Measurements from ENCODE around the gene FAAP20. TPM values are rescaled to one million over a fixed set of nuclear protein-coding genes. Genes with fewer than 3 reads are reported as not detected.

Gene FAAP20
- total RNA-seq, 2 donors from 2014 or later: 43.4 to 61.8 TPM

DNA sequence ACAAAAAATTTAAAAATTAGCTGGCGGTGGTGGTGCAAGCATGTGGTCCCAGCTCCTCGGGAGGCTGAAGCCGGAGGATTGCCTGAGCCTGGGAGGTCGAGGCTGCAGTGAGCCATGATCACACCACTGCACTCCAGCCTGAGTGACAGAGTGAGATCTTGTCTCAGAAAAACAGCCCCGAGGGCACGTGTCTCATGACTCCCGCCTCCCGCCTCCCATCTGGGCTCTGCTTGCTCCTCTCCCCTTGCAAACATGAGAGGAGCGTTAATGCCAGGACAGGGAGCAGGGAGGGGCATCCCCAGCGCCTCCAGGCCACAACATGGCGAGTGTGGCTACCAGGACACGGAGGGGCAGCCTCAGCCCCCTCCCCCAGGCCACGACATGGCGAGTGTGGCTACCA lies 28.3 kb downstream of the FAAP20 start:
- Mint-ChIP-seq H3K4me1 (ENCODE audit: low read depth in 2 of 2) (peaks cover 0 to 6% of the 10 kb centered on the region in 2 donors), H3K4me3 (no peak overlapping the region), H3K9me3 (no peaks in the 10 kb centered on the region), H3K36me3 (no peaks in the 10 kb centered on the region), H3K27me3 (no peaks in the 10 kb centered on the region), H3K27ac (no peak overlapping the region)
- DNase-seq (ENCODE audit: low spot score) (no peak), ATAC-seq (no peak)

GRCh38 chr1:2165646-2166045 lies 28.9 kb downstream of the FAAP20 start:
- H3K4me1 Mint-ChIP-seq (ENCODE audit: low read depth in 2 of 2): peaks cover 0 to 8% of the 10 kb centered on the region in 2 donors
- DNase-seq (ENCODE audit: low spot score): no peak

GRCh38 chr1:2163205-2163604 lies 31.4 kb downstream of the FAAP20 start:
- H3K9me3 Mint-ChIP-seq: no peaks in the 10 kb centered on the region
- no peak for DNase-seq (ENCODE audit: low spot score)

More at GRCh38 chr1:2165646-2166045, 28.9 kb downstream of the FAAP20 start:
- no peaks in the 10 kb centered on the region for H3K36me3 Mint-ChIP-seq
- no peak overlapping the region for H3K4me3 Mint-ChIP-seq
- H3K27ac Mint-ChIP-seq: no peak overlapping the region
- no peaks in the 10 kb centered on the region for H3K27me3 Mint-ChIP-seq
- H3K9me3 Mint-ChIP-seq: no peaks in the 10 kb centered on the region
- no peak for ATAC-seq

DNA sequence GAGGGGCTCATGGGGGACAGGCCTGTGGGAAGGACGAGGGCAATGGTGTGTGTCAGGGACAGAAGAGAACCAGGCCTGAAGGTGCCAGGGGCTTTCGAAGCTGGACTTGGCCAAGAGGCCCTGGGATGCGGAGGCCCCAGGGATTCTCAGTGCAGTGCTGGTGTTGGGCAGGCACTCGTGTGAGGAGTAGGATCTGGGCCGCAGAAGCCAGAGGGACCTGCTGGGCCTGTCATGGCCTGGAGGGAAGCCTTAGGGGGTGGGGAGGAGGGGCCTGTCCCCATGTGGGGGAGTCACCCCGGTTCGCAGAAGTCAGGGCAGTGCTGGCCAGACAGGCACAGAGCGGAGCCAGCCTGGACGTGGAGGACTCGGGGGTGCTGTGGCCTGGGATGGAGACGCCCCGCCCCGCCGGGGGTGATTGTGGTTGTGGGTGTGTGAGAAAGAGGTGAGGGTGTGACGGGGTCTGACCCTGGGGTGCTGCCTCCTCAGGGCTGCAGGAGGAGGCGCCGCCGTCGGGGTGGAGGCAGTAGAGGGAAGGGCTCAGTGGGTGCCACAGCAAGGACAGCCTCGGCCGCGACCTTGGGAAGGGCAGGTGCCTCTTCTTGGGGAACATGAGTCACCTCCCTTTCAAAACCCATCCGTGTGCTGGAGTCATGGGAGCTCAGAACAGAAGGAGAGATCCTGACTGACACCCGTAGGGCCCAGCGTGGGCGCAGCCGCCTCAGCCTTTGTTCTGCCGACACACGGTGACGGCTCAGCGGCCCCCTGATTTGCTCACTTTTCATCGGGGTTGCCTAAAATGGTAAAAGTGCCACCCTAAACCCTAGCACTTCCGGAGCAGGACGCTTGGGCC lies 33.9 kb downstream of the FAAP20 start:
- Mint-ChIP-seq H3K36me3 (no peaks in the 10 kb centered on the region), H3K4me1 (ENCODE audit: low read depth in 2 of 2) (peaks cover 0 to 15% of the 10 kb centered on the region in 2 donors), H3K27me3 (no peaks in the 10 kb centered on the region), H3K9me3 (no peaks in the 10 kb centered on the region), H3K27ac (no peak overlapping the region), H3K4me3 (no peak overlapping the region)
- peak; percentile 20 to 37 for ATAC-seq
- no peak for DNase-seq (ENCODE audit: low spot score)

More at GRCh38 chr1:2163205-2163604, 31.4 kb downstream of the FAAP20 start:
- H3K27ac Mint-ChIP-seq: peak overlapping the region in 1 of 2 donors; percentile 57
- no peak for ATAC-seq
- H3K36me3 Mint-ChIP-seq: no peaks in the 10 kb centered on the region
- no peak overlapping the region for H3K4me3 Mint-ChIP-seq
- peaks cover 0 to 15% of the 10 kb centered on the region in 2 donors for H3K4me1 Mint-ChIP-seq (ENCODE audit: low read depth in 2 of 2)
- no peaks in the 10 kb centered on the region for H3K27me3 Mint-ChIP-seq

- ATAC-seq (no peak), DNase-seq (ENCODE audit: low spot score) (no peak)
- H3K4me3 Mint-ChIP-seq: no peak overlapping the region
- H3K36me3 Mint-ChIP-seq: peaks cover 8% of the 10 kb centered on the region
- H3K27me3 Mint-ChIP-seq: no peaks in the 10 kb centered on the region
- peaks cover 8% of the 10 kb centered on the region for H3K9me3 Mint-ChIP-seq
- H3K27ac Mint-ChIP-seq: no peak overlapping the region
- peaks cover 8 to 20% of the 10 kb centered on the region in 2 donors for H3K4me1 Mint-ChIP-seq (ENCODE audit: low read depth in 2 of 2)
Measured at GRCh38 chr1:2159124-2159523, 35.4 kb downstream of the FAAP20 start.

GRCh38 chr1:2158272-2158671 lies 36.3 kb downstream of the FAAP20 start:
- Mint-ChIP-seq H3K4me3 (no peak overlapping the region), H3K27me3 (no peaks in the 10 kb centered on the region)

GRCh38 chr1:2157856-2158255 lies 36.7 kb downstream of the FAAP20 start:
- no peak overlapping the region for H3K27ac Mint-ChIP-seq
- H3K36me3 Mint-ChIP-seq: peaks cover 8% of the 10 kb centered on the region
- ATAC-seq: no peak

More at GRCh38 chr1:2158272-2158671, 36.3 kb downstream of the FAAP20 start:
- H3K9me3 Mint-ChIP-seq: peaks cover 8% of the 10 kb centered on the region
- peaks cover 8 to 20% of the 10 kb centered on the region in 2 donors for H3K4me1 Mint-ChIP-seq (ENCODE audit: low read depth in 2 of 2)
- DNase-seq (ENCODE audit: low spot score) (no peak), ATAC-seq (no peak)
- H3K36me3 Mint-ChIP-seq: peaks cover 8% of the 10 kb centered on the region
- H3K27ac Mint-ChIP-seq: no peak overlapping the region

GRCh38 chr1:2156866-2157265 lies 37.7 kb downstream of the FAAP20 start:
- ATAC-seq (no peak), DNase-seq (ENCODE audit: low spot score) (no peak)
- H3K9me3 Mint-ChIP-seq: peaks cover 8% of the 10 kb centered on the region
- no peak overlapping the region for H3K27ac Mint-ChIP-seq
- peaks cover 8 to 14% of the 10 kb centered on the region in 2 donors for H3K4me1 Mint-ChIP-seq (ENCODE audit: low read depth in 2 of 2)
- no peaks in the 10 kb centered on the region for H3K27me3 Mint-ChIP-seq
- H3K36me3 Mint-ChIP-seq: peaks cover 8% of the 10 kb centered on the region
- no peak overlapping the region for H3K4me3 Mint-ChIP-seq

More at GRCh38 chr1:2157856-2158255, 36.7 kb downstream of the FAAP20 start:
- Mint-ChIP-seq H3K9me3 (peaks cover 8% of the 10 kb centered on the region), H3K4me1 (ENCODE audit: low read depth in 2 of 2) (peaks cover 8 to 18% of the 10 kb centered on the region in 2 donors), H3K4me3 (no peak overlapping the region), H3K27me3 (no peaks in the 10 kb centered on the region)
- DNase-seq (ENCODE audit: low spot score): no peak

DNA sequence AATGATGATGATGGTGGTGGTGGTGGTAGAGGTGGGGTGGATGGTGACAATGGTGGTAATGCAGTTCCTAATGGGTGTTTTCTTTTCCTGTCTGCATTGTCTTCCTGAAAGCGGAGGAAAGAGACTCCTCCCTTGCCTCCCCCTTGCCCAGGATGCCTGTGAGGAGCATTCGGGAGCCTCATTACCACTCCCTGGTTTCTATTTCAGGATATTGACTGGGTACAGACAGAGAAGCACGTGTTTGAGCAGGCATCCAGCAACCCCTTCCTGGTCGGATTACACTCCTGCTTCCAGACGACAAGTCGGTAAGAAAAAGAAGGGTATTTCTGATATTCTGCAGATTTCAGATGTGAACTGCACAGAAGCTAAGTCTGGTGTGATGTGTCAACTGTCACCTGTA lies 38.8 kb downstream of the FAAP20 start:
- H3K36me3 Mint-ChIP-seq: peaks cover 8% of the 10 kb centered on the region
- H3K27me3 Mint-ChIP-seq: no peaks in the 10 kb centered on the region
- H3K27ac Mint-ChIP-seq: no peak overlapping the region
- no peak for ATAC-seq
- DNase-seq (ENCODE audit: low spot score): no peak
- H3K9me3 Mint-ChIP-seq: peaks cover 8% of the 10 kb centered on the region
- peaks cover 8 to 14% of the 10 kb centered on the region in 2 donors for H3K4me1 Mint-ChIP-seq (ENCODE audit: low read depth in 2 of 2)
- no peak overlapping the region for H3K4me3 Mint-ChIP-seq

DNA sequence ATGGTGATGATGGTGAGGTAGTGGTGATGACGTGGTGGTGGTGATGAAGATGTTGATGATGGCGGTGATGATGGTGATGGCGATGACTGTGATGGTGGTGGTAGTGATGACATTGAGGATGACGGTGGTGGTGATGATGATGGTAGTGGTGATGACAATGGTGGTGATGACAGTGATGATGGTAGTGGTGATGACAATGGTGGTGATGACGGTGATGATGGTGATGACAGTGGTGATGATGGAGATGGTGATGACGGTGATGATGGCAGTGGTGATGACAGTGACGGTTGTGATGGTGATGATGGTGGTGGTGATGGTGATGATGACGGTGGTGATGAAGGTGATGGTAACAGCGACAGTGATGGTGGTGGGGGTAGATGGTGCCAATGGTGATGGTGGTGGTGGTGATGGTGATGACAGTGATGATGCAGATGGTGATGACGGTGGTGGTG lies 39.4 kb downstream of the FAAP20 start:
- ATAC-seq: no peak
- DNase-seq (ENCODE audit: low spot score): no peak
- Mint-ChIP-seq H3K27ac (no peak overlapping the region), H3K27me3 (no peaks in the 10 kb centered on the region), H3K9me3 (peaks cover 8% of the 10 kb centered on the region), H3K36me3 (peaks cover 8% of the 10 kb centered on the region), H3K4me3 (no peak overlapping the region), H3K4me1 (ENCODE audit: low read depth in 2 of 2) (peaks cover 7 to 8% of the 10 kb centered on the region in 2 donors)

DNA sequence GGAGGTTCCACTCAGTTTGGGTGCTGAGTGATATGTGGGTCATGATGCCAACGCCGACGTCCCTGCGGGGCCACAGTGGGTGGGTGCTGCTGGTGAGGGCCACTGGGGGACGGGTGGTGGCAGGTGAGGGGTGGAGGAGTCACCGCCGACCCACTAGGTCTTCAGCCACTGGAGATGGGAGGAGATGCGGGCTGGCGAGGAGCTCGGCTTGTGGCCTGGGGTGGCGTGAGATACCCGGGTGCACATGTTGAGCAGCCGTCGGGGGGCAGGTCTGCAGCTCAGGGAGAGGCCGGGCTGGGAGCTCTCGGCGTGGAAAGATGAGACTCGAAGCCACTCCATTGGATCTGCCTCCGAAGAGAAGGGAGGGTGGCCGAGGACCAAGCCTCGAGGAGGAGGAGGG lies 40.5 kb downstream of the FAAP20 start:
- Mint-ChIP-seq H3K36me3 (peaks cover 8% of the 10 kb centered on the region), H3K9me3 (peaks cover 8% of the 10 kb centered on the region), H3K4me3 (no peak overlapping the region), H3K27ac (no peak overlapping the region), H3K27me3 (no peaks in the 10 kb centered on the region), H3K4me1 (ENCODE audit: low read depth in 2 of 2) (peaks cover 5 to 8% of the 10 kb centered on the region in 2 donors)
- no peak for ATAC-seq
- DNase-seq (ENCODE audit: low spot score): no peak

DNA sequence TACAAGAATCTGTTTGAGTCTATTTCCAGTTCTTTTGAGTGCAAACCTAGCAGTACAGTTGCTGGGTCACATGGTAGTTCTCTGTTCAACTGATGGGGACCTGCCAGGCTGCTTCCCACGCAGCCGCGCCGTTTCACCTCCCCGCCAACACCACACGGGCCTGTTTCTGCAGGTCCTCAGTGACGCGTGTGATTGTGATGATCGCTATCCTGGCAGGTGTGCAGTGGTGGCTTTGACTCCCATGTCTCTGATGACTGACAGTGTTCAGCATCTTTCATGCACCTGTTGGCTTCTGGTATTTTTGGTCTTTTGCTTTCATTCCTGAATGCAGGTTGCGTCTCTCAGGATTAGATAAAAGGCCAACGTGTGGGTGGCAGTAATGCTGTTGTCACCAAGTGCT lies 41.6 kb downstream of the FAAP20 start:
- Mint-ChIP-seq H3K4me3 (no peak overlapping the region), H3K9me3 (peaks cover 8% of the 10 kb centered on the region), H3K36me3 (peaks cover 8% of the 10 kb centered on the region), H3K4me1 (ENCODE audit: low read depth in 2 of 2) (peaks cover 5 to 8% of the 10 kb centered on the region in 2 donors), H3K27me3 (no peaks in the 10 kb centered on the region), H3K27ac (no peak overlapping the region)
- no peak for DNase-seq (ENCODE audit: low spot score)
- ATAC-seq: no peak

DNA sequence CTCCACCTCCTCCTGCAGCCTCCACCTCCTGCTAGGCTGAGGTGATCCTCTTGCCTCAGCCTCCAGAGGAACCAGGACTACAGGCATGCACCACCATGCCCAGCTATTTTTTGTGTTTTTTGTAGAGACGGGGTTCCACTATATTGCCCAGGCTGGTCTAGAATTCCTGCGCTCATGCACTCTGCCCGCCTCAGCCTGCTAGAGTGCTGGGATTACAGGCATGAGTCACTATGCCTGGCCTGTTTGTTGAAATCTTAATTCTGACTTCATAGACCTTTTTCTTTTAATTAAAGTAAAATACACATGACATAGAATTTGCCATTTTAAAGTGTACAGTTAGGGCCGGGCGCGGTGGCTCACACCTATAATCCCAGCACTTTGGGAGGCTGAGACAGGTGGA lies 42.7 kb downstream of the FAAP20 start:
- Mint-ChIP-seq H3K4me3 (no peak overlapping the region), H3K27me3 (no peaks in the 10 kb centered on the region), H3K27ac (no peak overlapping the region), H3K4me1 (ENCODE audit: low read depth in 2 of 2) (peaks cover 5 to 8% of the 10 kb centered on the region in 2 donors), H3K36me3 (peaks cover 8% of the 10 kb centered on the region), H3K9me3 (peaks cover 8% of the 10 kb centered on the region)
- no peak for ATAC-seq
- DNase-seq (ENCODE audit: low spot score): no peak

- DNase-seq (ENCODE audit: low spot score) (no peak), ATAC-seq (peak; percentile 15 to 71)
- H3K27ac Mint-ChIP-seq: no peak overlapping the region
- H3K4me1 Mint-ChIP-seq (ENCODE audit: low read depth in 2 of 2): peaks cover 5 to 8% of the 10 kb centered on the region in 2 donors
- peaks cover 8% of the 10 kb centered on the region for H3K9me3 Mint-ChIP-seq
- peaks cover 8% of the 10 kb centered on the region for H3K36me3 Mint-ChIP-seq
- no peak overlapping the region for H3K4me3 Mint-ChIP-seq
- no peaks in the 10 kb centered on the region for H3K27me3 Mint-ChIP-seq
Measured at GRCh38 chr1:2151252-2151651, 43.3 kb downstream of the FAAP20 start.

All from natural killer cell treated with Interleukin-12 subunit alpha and Interleukin-12 subunit beta and Interleukin-15 and Interleukin-18, amount 100 ng/mL, for 72 hours (primary cell).